ENCODE data around the gene FAM171A1.

Gene FAM171A1

GRCh38 chr10:15242261-15242840 is 128.7 kb downstream of the FAM171A1 start:
- DNase-seq (ENCODE audit: low read depth): no peak

- no peak for DNase-seq (ENCODE audit: low read depth)
Observed at GRCh38 chr10:15241306-15241705, 129.8 kb downstream of the FAM171A1 start.

- no peak for DNase-seq (ENCODE audit: low read depth)
Observed at GRCh38 chr10:15238555-15239335, 132.3 kb downstream of the FAM171A1 start.

- DNase-seq (ENCODE audit: low read depth): no peak
Observed at GRCh38 chr10:15237351-15237750, 133.7 kb downstream of the FAM171A1 start.

GRCh38 chr10:15236340-15236739 is 134.7 kb downstream of the FAM171A1 start:
- DNase-seq (ENCODE audit: low read depth): no peak

GRCh38 chr10:15232279-15232678 is 138.8 kb downstream of the FAM171A1 start:
- DNase-seq (ENCODE audit: low read depth): no peak

GRCh38 chr10:15231426-15231825 is 139.7 kb downstream of the FAM171A1 start:
- no peak for DNase-seq (ENCODE audit: low read depth)

- no peak for DNase-seq (ENCODE audit: low read depth)
Observed at GRCh38 chr10:15230257-15230656, 140.8 kb downstream of the FAM171A1 start.

- DNase-seq (ENCODE audit: low read depth): no peak
Observed at GRCh38 chr10:15229268-15229667, 141.8 kb downstream of the FAM171A1 start.

- no peak for DNase-seq (ENCODE audit: low read depth)
Observed at GRCh38 chr10:15228426-15228825, 142.7 kb downstream of the FAM171A1 start.

GRCh38 chr10:15227611-15228372 is 143.3 kb downstream of the FAM171A1 start:
- DNase-seq (ENCODE audit: low read depth): no peak

- DNase-seq (ENCODE audit: low read depth): no peak
Observed at GRCh38 chr10:15225511-15225910, 145.6 kb downstream of the FAM171A1 start.

GRCh38 chr10:15224948-15225347 is 146.1 kb downstream of the FAM171A1 start:
- DNase-seq (ENCODE audit: low read depth): no peak

GRCh38 chr10:15223174-15223573 is 147.9 kb downstream of the FAM171A1 start:
- no peak for DNase-seq (ENCODE audit: low read depth)

GRCh38 chr10:15222511-15222910 is 148.6 kb downstream of the FAM171A1 start:
- no peak for DNase-seq (ENCODE audit: low read depth)

GRCh38 chr10:15220445-15220844 is 150.6 kb downstream of the FAM171A1 start:
- no peak for DNase-seq (ENCODE audit: low read depth)

- no peak for DNase-seq (ENCODE audit: low read depth)
Observed at GRCh38 chr10:15216700-15217099, 154.4 kb downstream of the FAM171A1 start.

- DNase-seq (ENCODE audit: low read depth): no peak
Observed at GRCh38 chr10:15214237-15214636, 156.9 kb downstream of the FAM171A1 start.

- no peak for DNase-seq (ENCODE audit: low read depth)
Observed at GRCh38 chr10:15213461-15213861, 157.6 kb downstream of the FAM171A1 start.

- DNase-seq (ENCODE audit: low read depth): no peak
Observed at GRCh38 chr10:15211464-15211979, 159.6 kb downstream of the FAM171A1 start.

GRCh38 chr10:15210521-15210920 is 160.6 kb downstream of the FAM171A1 start:
- no peak for DNase-seq (ENCODE audit: low read depth)

GRCh38 chr10:15209827-15210509 is 161.1 kb downstream of the FAM171A1 start:
- peak; percentile 61 for DNase-seq (ENCODE audit: low read depth)
